Measurements from ENCODE around the gene GFRA4. TPM values are rescaled to one million over a fixed set of nuclear protein-coding genes. Genes with fewer than 3 reads are reported as not detected.

GFRA4 gene
- not detected for total RNA-seq
- polyA plus RNA-seq, result not detected
- long read RNA-seq, donor 1, result 0 reads
- long read RNA-seq, donor 2, result 0 reads
- long read RNA-seq, donor 3, result 0 reads
- long read RNA-seq, donor 4, result 0 reads
- long read RNA-seq, donor 5, result 0 reads
- long read RNA-seq, donor 6, result 0 reads
- long read RNA-seq, donor 7, result 0 reads
- long read RNA-seq, donor 8, result 0 reads
- long read RNA-seq, donor 9, result 0 reads
- long read RNA-seq, donor 10, result 0 reads

GRCh38 chr20:3663031-3663701, at the start of gene GFRA4:
Gene GFRA4 (minus strand): TSS chr20:3663399. CDS start chr20:3663399, 0 bp downstream.
- Histone ChIP-seq H3K27me3 (peaks cover 22% of the 10 kb centered on the region), H3K36me3 (replicated peaks in 1 of 2) (no peaks in the 10 kb centered on the region), H3K27ac (no peak within 1 kb of the TSS), H3K4me1 (replicated peaks in 1 of 2) (no peaks in the 10 kb centered on the region), H3K9me3 (replicated peaks in 1 of 3) (no peaks in the 10 kb centered on the region), H3K4me3 (no peak within 1 kb of the TSS)
- TF ChIP-seq CTCF (IDR thresholded peaks at IDR 0.05) (no peak), POLR2A (IDR thresholded peaks at IDR 0.05) (no peak)
- WGBS, 4 donors, result 71 to 79% (median 73%) methylated on average over 15 to 19 of the region's 19 CpGs
- intact Hi-C loops (cut with DNase I), result no loop called here
- no peak for DNase-seq

- Histone ChIP-seq H3K9me3 (replicated peaks in 1 of 3) (no peaks in the 10 kb centered on the region), H3K27ac (peak within 1 kb of the TSS in 1 of 5 donors; percentile 3), H3K4me1 (replicated peaks in 1 of 2) (no peaks in the 10 kb centered on the region), H3K27me3 (no peaks in the 10 kb centered on the region), H3K4me3 (no peak within 1 kb of the TSS), H3K36me3 (replicated peaks in 1 of 2) (no peaks in the 10 kb centered on the region)
- 62 to 83% (median 75%) methylated on average over 9 to 15 of the region's 15 CpGs for WGBS, 4 donors
- intact Hi-C loops (cut with DNase I), result loop anchor here in 1 of 2 donors (5.0 kb wide), 1 partner anchor 35 kb away; no protein-coding TSS in a partner anchor
- no peak for TF ChIP-seq CTCF (IDR thresholded peaks at IDR 0.05)
- no peak for TF ChIP-seq POLR2A (IDR thresholded peaks at IDR 0.05)
- peak; percentile 53 to 82 (median 67) for DNase-seq
These were observed 49.2 kb upstream of the GFRA4 start, which contains the start of gene SIGLEC1 for GRCh38 chr20:3712279-3712873. Gene SIGLEC1 (minus strand): TSS chr20:3712600. CDS start chr20:3707128, 5,472 bp downstream.

- Histone ChIP-seq H3K36me3 (replicated peaks in 1 of 2) (no peaks in the 10 kb centered on the region), H3K9me3 (replicated peaks in 1 of 3) (no peaks in the 10 kb centered on the region), H3K27me3 (no peaks in the 10 kb centered on the region), H3K4me3 (no peak overlapping the region), H3K4me1 (replicated peaks in 1 of 2) (no peaks in the 10 kb centered on the region), H3K27ac (peak overlapping the region in 1 of 5 donors; percentile 3)
- TF ChIP-seq CTCF (IDR thresholded peaks at IDR 0.05) (no peak), POLR2A (IDR thresholded peaks at IDR 0.05) (no peak)
- intact Hi-C loops (cut with DNase I), result loop anchor here (2.0 to 5.0 kb wide), 2 partner anchors 34 to 35 kb away; no protein-coding TSS in a partner anchor
- DNase-seq, result no peak
- 57 to 72% (median 67%) methylated on average over 4 of the region's 4 CpGs for WGBS, 4 donors
These were observed 48.3 kb upstream of the GFRA4 start for GRCh38 chr20:3711484-3711941.

Data from adrenal gland (tissue), 19 donors.